GM12878 (cell line): ENCODE measurements around the gene LMCD1. TPM values are rescaled to one million over a fixed set of nuclear protein-coding genes. Genes with fewer than 3 reads are reported as not detected.

Experiments
- ATAC-seq: fragments of 200-7000 bp; cut with Tn5 transposase; 3 replicates; pipeline ENCODE4 v1.9.1; 2020; ENCODE audit warnings: mild to moderate bottlenecking, moderate library complexity
- BruUV-seq: library from RNA; stranded (reverse); fragments of 400-500 nt; replicated peaks from 2 replicates; lab custom pipeline; 2021; lab: Mats Ljungman, UMichigan
- CTCF ChIA-PET: fragments of 300-600 bp; sonication (Branson Sonifier 250); formaldehyde crosslinking; extraction: SDS; loops from one replicate; lab custom pipeline; 2021; ENCODE audit warnings: inconsistent platforms; lab: Yijun Ruan, JAX
- POLR2A ChIA-PET: fragments of 350-600 bp; formaldehyde crosslinking; extraction: SDS; loops from one replicate; lab custom pipeline; 2021; ENCODE audit warnings: inconsistent platforms; lab: Charles Lee
- RAD21 ChIA-PET: fragments of 300-600 bp; sonication (Branson Sonifier 250); formaldehyde crosslinking; loops from one replicate; lab custom pipeline; 2023; ENCODE audit warnings: antibody characterized with exemption; ENCODE audit not compliant: unreplicated experiment; lab: Charles Lee
- SMC1A ChIA-PET: fragments of 300-600 bp; sonication (Branson Sonifier 250); formaldehyde crosslinking; loops from one replicate; lab custom pipeline; 2023; ENCODE audit not compliant: unreplicated experiment, uncharacterized antibody; lab: Charles Lee
- DNase-seq: peaks from one replicate; pipeline ENCODE4 v3.0.0-alpha.2; 2011; ENCODE audit warnings: low read depth, low spot score
- FAIRE-seq: peaks from 3 replicates; lab custom pipeline; 2011; peaks lifted over from hg19 to GRCh38; lab: Jason Lieb, UNC
- H2AFZ ChIP-seq: 2 replicates; pipeline ENCODE4 v1.6.0; 2011; ENCODE audit warnings: low read depth, low read length, control low read depth; ENCODE audit not compliant: control insufficient read depth
- H3K27ac ChIP-seq: 2 replicates; pipeline ENCODE4 v1.5.1; 2011; ENCODE audit warnings: control low read depth; ENCODE audit not compliant: control insufficient read depth, insufficient read depth
- H3K27me3 ChIP-seq, 2 experiments: replicated peaks in 1 of 2; 2 replicates each; pipeline versions ENCODE4 v1.6.0 to v1.6.1; 2011; ENCODE audit warnings: low read length in 1 of 2; ENCODE audit not compliant: control insufficient read depth in 2 of 2, insufficient read depth in 2 of 2
- H3K36me3 ChIP-seq, 2 experiments: 2 replicates each; pipeline ENCODE4 v1.5.1; 2011; ENCODE audit warnings: low read length in 1 of 2; ENCODE audit not compliant: control insufficient read depth in 2 of 2, insufficient read depth in 2 of 2
- H3K4me1 ChIP-seq: 2 replicates; pipeline ENCODE4 v1.6.1; 2011; ENCODE audit warnings: mild to moderate bottlenecking, low read length, moderate library complexity, mixed read lengths; ENCODE audit not compliant: control insufficient read depth, insufficient read depth
- H3K4me2 ChIP-seq: 2 replicates; pipeline ENCODE4 v1.6.0; 2011; ENCODE audit warnings: control low read depth; ENCODE audit not compliant: control insufficient read depth, insufficient read depth
- H3K4me3 ChIP-seq: fragments of 200-600 bp; sonication (generic); 2 replicates; pipeline ENCODE4 v1.5.1; 2016
- H3K79me2 ChIP-seq: 2 replicates; pipeline ENCODE4 v1.6.0; 2011; ENCODE audit warnings: low read length; ENCODE audit not compliant: control insufficient read depth, insufficient read depth
- H3K9ac ChIP-seq: 2 replicates; pipeline ENCODE4 v1.8.0; 2011; ENCODE audit warnings: low read length, control low read depth, mixed read lengths; ENCODE audit not compliant: control insufficient read depth, insufficient read depth
- H3K9me3 ChIP-seq: replicated peaks from 3 replicates; pipeline ENCODE4 v1.5.1; 2011; ENCODE audit warnings: mild to moderate bottlenecking, low read length; ENCODE audit not compliant: control insufficient read depth, insufficient read depth
- H4K20me1 ChIP-seq: 2 replicates; pipeline ENCODE4 v1.6.0; 2011; ENCODE audit not compliant: control insufficient read depth, insufficient read depth
- EED ChIP-seq: sonication (generic); IDR thresholded peaks from 2 replicates; pipeline ENCODE4 v1.6.1; 2016; ENCODE audit warnings: antibody characterized with exemption, low read depth
- IKZF1 ChIP-seq: fragments of 450-650 bp; conservative IDR thresholded peaks from 2 replicates; pipeline ENCODE4 v1.6.1; 2017; ENCODE audit warnings: antibody characterized with exemption, mild to moderate bottlenecking
- KAT2A ChIP-seq: conservative IDR thresholded peaks from 2 replicates; pipeline ENCODE4 v1.6.1; 2011; ENCODE audit warnings: low read depth, low read length; ENCODE audit not compliant: control insufficient read depth
- MEF2B ChIP-seq: fragments of 450-650 bp; IDR thresholded peaks from 2 replicates; pipeline ENCODE4 v1.6.1; 2018; ENCODE audit warnings: mild to moderate bottlenecking, moderate library complexity; ENCODE audit not compliant: partially characterized antibody, poor library complexity, severe bottlenecking
- RUNX3 ChIP-seq: IDR thresholded peaks from 2 replicates; pipeline ENCODE4 v1.6.1; 2012; ENCODE audit warnings: low read length, inconsistent platforms
- SUPT20H ChIP-seq: IDR thresholded peaks from 2 replicates; pipeline ENCODE4 v1.6.1; 2011; ENCODE audit warnings: low read depth, mild to moderate bottlenecking, low read length, moderate library complexity, borderline replicate concordance; ENCODE audit not compliant: control insufficient read depth
- TCF3 ChIP-seq: IDR thresholded peaks from 2 replicates; pipeline ENCODE4 v1.6.1; 2012; ENCODE audit warnings: low read depth, mild to moderate bottlenecking, low read length, borderline replicate concordance; ENCODE audit not compliant: insufficient read depth
- WGBS: methylation state at CpG from one replicate; pipeline ENCODE4 v1.1.6; 2016; ENCODE audit warnings: low lambda C conversion rate; ENCODE audit not compliant: insufficient replicate concordance, insufficient coverage; ENCODE audit errors: missing lambda C conversion rate; 5-methylcytosine and 5-hydroxymethylcytosine counted together
- in situ Hi-C: fragments of 300-500 bp; cut with MboI; formaldehyde crosslinking; loops from 9 replicates; pipeline ENCODE4 v1.14.3; 2018; ENCODE audit warnings: mixed read lengths
- intact Hi-C: fragments of 100-400 bp; cut with micrococcal nuclease; formaldehyde crosslinking; loops from one replicate; pipeline ENCODE4 v1.14.2; 2022; ENCODE audit not compliant: unreplicated experiment
- polyA plus RNA-seq, 11 experiments: library from polyadenylated mRNA; depleted of rRNA in 4 of 11; unstranded in 6 of 11; stranded (reverse) in 5 of 11; fragments of >200 nt; fragmentation: Nextera tagmentation in 4 of 11; fragmentation: Illumina TruSeq in 1 of 11; extraction: Ambion mirVana in 4 of 11; extraction: Trizol in 1 of 11; gene quantifications; 1 replicate in 1 of 11; 2 replicates in 10 of 11; pipeline versions ENCODE4 v1.2.1 to v1.2.3, GENCODE V29; 2011 to 2016; ENCODE audit warnings: inconsistent platforms in 2 of 11, missing spikeins in 2 of 11, low read depth in 1 of 11
- total RNA-seq, 4 experiments: library from RNA; depleted of rRNA in 3 of 4; stranded (reverse); fragments of >200 nt in 3 of 4; fragmentation: Illumina TruSeq in 1 of 4; extraction: Trizol in 1 of 4; gene quantifications; 2 replicates each; pipeline versions ENCODE4 v1.2.1 to v1.2.3, GENCODE V29; 2013 to 2021
- TF ChIP-seq, protein P1 (sequence below): fragments of 450-650 bp; IDR thresholded peaks from 2 replicates; pipeline ENCODE4 v1.6.1; 2017; ENCODE audit warnings: mild to moderate bottlenecking, low read depth, inconsistent platforms; ENCODE audit not compliant: poor library complexity, severe bottlenecking

The LMCD1 gene
- total and polyA plus RNA-seq, 10 of the 15 experiments (the other 5 are each of a cell fraction or from before 2014, with no cell fraction given) = 0.27 to 6.4 (median 1.7) TPM

DNA sequence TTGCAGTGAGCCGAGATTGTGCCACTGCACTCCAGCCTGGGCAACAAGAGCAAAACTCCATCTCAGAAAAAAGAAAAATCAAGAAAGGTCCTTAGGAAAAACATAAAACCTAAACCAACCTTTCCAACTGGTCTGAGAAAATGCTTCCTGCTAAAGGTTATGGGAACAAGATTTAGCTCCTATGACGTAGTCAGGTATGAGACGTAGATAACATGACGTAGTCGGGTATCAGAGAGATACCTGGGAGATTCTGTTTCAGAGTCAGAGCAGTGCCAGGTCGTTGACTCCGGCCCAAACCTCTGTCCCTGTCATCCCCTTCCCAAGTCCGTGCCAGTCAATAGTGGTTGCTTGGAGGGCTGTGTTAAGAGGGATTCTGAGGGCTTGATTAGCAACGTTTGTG lies 39.9 kb downstream of the LMCD1 start:
- FAIRE-seq = no peak
- Histone ChIP-seq H3K9me3 (no peaks in the 10 kb centered on the region; the same call in 2 of the 3 replicates), H3K36me3 (no peaks in the 10 kb centered on the region), H2AFZ (no peak overlapping the region), H4K20me1 (no peaks in the 10 kb centered on the region), H3K4me2 (no peak overlapping the region), H3K9ac (no peak overlapping the region), H3K27ac (no peak overlapping the region), H3K27me3 (no peaks in the 10 kb centered on the region), H3K4me1 (no peaks in the 10 kb centered on the region), H3K79me2 (no peaks in the 10 kb centered on the region), H3K4me3 (no peak overlapping the region)
- WGBS = 57% methylated on average over 9 of the region's 9 CpGs
- intact Hi-C loops = no loop called here
- BruUV-seq = no TSS peak
- ATAC-seq = no peak
- in situ Hi-C loops = no loop called here
- SMC1A ChIA-PET = no interaction called here
- DNase-seq = no peak
- TF ChIP-seq EED (no peak), SUPT20H (no peak), KAT2A (no peak), RUNX3 (no peak), IKZF1 (no peak), MEF2B (no peak), TCF3 (no peak)
- TF ChIP-seq, protein P1, sequence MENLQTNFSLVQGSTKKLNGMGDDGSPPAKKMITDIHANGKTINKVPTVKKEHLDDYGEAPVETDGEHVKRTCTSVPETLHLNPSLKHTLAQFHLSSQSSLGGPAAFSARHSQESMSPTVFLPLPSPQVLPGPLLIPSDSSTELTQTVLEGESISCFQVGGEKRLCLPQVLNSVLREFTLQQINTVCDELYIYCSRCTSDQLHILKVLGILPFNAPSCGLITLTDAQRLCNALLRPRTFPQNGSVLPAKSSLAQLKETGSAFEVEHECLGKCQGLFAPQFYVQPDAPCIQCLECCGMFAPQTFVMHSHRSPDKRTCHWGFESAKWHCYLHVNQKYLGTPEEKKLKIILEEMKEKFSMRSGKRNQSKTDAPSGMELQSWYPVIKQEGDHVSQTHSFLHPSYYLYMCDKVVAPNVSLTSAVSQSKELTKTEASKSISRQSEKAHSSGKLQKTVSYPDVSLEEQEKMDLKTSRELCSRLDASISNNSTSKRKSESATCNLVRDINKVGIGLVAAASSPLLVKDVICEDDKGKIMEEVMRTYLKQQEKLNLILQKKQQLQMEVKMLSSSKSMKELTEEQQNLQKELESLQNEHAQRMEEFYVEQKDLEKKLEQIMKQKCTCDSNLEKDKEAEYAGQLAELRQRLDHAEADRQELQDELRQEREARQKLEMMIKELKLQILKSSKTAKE = no peak
- CTCF ChIA-PET = no interaction called here
- POLR2A ChIA-PET = interaction anchor here (0.6 kb wide), 1 partner anchor 38 kb away, joined by 5 read pairs; no protein-coding TSS in a partner anchor
- RAD21 ChIA-PET = no interaction called here
